GM19025 (cell line): Measurements from ENCODE around the gene IFT20.
A peak's percentile ranks its signal among the peaks of the same experiment; 100 is the strongest.
"Not testable (repeated sequence)": the region's sequence is repeated elsewhere in the genome, so short reads cannot be mapped to it uniquely, and the experiment has no call there.

ENCODE experiments used
- ATAC-seq: cut with Tn5 transposase; IDR thresholded peaks from one replicate; pipeline ENCODE4 v1.9.1; 2021; ENCODE audit warnings: mild to moderate bottlenecking, low read depth, moderate library complexity; ENCODE audit not compliant: unreplicated experiment

IFT20 gene

DNA sequence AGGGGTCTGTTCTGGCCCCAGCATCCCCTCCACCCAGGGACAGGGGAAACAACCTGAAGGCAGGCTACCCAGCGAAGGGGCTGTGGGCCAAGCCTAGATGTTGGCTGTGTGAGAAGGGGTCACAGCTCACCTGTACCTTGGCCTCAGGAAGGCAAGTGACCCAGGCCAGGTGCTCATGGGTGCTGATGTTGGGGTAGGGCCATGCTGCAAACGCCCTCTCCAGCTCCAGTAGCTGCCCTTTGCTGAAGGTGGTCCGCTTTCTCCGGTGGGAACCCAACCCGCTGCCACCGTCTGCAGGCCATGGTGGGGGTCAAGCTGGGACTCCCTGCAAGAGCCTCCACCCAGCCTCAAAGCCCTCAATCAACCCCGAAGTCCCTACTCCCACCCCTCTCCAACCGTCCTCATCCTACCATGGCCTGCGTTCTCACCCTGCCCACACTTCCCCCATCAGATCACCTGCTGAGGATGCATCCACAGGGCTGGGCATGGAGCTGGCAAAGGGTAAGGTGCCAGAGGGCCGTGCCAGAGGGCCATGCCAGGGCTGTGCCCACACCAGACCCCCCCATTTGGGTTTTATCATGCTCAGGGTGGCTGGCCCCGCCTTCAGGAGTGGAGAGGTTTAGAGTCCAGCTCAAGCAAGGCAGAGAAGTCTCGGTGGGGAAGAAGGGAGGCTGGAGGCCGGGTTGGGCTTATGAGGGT lies 29.5 kb upstream of the IFT20 start, which contains the start of gene SEBOX:
Gene SEBOX, minus strand, starts transcription at position 535 of the 699 bp plus-strand sequence. Its CDS starts 48 bp downstream, at position 487.
- no peak for ATAC-seq

- ATAC-seq: no peak
Measured at GRCh38 chr17:28363776-28364650, 28.7 kb upstream of the IFT20 start.

DNA sequence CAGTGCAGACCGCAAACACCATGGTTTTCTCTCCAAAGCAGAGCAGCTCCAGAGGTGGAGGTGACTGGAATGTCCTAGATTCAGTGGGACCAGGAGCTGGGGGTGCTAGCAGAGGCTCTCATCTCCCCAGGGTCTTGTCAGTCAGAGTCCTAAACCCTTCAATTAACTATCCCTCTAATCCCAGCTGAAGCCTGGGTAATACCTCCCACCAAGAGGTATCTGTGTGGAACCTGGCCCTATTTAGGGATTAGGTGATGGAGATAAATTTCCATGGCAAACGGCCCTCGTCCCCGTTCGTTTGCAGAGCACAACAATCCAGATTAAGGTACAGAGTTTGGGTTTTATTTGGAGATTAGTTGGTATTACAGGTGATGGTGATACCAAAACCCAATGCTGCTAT lies 27.9 kb upstream of the IFT20 start:
- no peak for ATAC-seq

DNA sequence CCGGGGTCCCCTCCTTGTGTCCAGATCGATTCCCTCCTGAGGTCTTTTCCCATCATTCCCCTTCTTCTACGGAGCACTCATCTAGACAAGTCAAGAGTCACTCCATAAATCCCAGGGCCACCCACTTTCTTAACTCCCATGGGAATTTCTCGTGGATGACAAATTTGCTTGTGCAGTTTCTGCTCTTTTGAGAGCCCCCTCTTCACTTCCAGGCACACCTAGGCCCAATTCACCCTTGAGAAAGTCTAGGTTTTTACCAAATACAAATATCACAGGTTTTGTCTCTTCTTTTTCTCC lies 22.6 kb upstream of the IFT20 start:
- ATAC-seq: no peak

DNA sequence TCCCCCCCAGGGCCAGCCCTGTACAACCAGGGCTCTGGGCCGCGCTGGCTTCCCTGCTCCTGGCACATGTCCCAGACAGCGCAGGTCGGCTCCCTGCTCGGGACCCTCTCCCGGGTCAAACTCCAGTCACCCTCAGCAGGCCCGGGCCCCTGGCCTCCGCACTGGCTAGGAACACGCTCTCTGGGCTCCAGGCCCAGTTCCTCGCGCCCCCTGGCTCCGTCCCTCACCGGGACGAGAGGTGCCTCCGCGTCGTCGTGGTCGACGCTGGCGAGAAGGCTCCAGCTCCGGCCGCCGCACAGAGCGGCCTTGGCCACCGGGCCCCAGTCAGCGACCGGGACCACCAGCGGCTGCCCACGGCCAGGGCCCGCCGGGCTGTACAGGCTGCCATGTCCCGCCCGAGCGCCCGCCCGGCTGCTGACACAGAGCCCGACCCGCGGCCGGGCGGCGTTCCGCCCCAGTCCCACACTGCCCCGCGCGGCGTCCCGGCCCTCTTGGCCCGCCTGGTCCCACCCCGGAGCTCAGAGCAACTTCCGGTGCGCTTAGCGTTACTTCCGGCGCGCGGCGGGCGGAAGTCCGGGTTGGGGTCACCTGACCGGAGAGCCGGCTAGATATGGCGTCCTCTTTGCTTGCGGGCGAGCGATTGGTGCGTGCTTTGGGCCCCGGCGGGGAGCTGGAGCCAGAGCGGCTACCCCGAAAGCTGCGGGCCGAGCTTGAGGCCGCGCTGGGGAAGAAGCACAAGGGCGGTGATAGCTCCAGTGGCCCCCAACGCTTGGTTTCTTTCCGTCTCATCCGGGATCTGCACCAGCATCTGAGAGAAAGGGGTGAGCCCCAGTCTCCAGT lies 22.0 kb upstream of the IFT20 start, which contains the start of gene POLDIP2:
Gene POLDIP2, minus strand, starts transcription at position 467 of the 840 bp plus-strand sequence. Its CDS starts 79 bp downstream, at position 388.
- ATAC-seq: peak; percentile 97

- ATAC-seq: no peak
Measured at GRCh38 chr17:28350271-28350670, 15.0 kb upstream of the IFT20 start.

- no peak for ATAC-seq
Measured at GRCh38 chr17:28348979-28349378, 13.7 kb upstream of the IFT20 start.

- ATAC-seq: no peak
Measured at GRCh38 chr17:28347261-28347891, 12.1 kb upstream of the IFT20 start.

DNA sequence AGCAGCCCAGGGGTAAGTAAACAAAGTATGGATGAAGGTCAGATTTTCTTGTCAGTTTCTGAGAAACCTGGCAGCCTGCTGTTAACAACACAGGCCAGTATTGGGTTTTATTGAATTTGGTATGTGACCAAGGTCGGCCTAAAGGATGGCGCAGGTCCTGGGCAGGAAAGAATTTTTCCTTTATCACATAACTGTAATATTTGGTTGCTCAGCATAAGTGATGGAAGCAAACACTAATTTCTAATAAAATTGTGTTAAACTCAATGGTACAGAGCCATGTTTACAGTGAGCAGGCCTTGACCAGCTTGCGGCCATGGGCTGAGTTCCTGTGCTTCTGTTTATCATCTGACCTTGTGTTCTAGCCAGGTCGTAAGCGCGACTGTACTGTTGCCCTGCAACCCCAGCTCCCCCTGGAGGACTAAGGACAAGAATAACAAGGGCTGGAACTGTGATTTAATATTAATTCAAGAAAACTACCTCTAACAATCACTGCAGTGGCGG lies 11.5 kb upstream of the IFT20 start:
- ATAC-seq: no peak

DNA sequence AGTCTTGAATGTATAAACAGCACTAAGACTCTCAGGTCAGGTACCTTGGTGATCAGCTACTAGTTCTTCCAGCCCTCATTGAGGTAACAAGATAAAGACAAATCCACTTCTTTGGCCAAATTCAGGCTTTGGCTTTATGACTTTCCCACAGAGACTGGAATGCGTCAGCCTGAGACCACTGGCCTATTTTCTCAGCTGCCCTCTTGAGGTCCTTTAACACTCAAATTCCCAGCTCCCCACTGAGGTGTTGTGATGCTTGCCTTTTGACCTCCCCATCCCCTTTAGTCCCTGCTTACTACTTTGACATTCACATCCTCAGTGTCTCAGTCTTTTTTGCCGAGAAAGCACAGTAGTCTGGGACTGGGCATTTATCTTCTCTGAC lies 10.9 kb upstream of the IFT20 start:
- ATAC-seq: no peak

DNA sequence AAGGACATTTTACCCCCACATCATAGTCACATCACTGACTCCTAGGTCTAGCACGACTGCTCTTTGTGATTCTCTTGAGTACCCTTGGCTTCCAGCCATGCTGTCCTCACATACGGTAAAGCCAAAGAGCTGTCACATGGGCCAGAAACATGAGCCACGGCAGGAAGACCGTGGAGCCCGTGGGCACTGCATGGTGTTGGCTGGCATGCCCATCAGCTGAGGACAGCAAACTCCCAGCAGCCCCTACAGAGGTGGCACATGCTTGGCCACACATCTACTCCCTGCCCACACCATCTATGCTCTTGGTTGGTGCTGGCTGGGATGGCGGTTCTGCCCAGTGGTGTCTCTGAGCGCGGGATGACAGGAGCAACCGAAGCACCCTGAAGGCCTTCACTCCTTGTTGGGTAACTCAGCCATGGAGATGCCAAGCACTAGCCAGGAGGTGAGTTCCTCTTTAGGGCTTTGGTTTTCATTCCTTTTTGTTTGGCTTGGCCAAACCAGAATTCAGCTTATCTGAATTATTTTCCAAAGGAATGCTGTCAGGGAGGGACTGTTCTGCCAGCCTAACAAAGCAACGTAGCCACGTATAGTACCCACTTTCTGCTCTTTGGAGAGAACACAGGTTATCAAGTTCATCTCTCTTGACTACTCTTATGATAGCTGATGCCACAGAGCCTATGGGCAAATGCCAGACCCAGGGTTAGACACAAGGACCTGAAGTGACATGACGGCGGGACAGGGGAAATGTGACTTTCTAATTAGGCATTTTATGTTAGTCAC lies 10.3 kb upstream of the IFT20 start:
- no peak for ATAC-seq

DNA sequence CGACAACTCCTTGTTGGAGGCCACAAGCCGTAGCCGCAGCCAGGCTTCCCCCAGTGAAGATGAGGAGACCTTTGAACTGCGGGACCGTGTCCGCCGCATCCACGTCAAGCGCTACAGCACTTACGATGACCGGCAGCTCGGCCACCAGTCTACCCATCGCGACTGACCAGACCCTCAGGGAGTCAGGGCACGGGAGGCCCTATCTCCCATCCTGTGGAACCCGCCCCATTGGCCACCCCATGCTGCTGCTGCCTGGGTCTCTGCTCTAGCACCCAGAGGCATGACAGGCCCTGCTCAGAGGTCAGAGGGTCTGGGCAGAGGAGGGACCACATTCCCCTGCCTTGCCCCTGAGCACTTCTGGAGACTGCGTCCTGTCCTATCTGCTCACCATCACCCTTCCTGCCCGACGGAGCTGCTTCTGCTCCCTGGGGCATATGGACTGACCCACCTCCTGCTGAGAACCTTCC lies 9.2 kb upstream of the IFT20 start:
- no peak for ATAC-seq

DNA sequence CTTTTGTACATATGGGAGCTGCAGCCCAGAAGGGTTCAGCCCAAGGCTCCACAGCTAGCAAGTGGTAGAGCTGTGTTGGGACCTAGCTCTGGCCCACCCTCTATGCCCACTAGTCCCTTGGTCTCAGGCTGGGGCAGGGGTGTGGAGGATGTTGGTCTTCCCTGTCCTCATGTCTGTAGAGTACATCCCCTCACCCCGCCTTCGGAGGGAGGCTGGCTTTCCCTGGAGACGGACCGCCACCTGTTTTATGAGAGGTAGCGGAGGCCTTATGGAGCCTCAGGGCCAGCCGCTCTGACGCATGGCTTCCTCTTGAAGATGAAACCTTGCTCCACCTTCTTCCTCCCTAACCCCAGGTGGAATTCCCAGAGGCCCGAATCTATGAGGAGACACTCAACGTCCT lies 8.7 kb upstream of the IFT20 start:
- no peak for ATAC-seq

DNA sequence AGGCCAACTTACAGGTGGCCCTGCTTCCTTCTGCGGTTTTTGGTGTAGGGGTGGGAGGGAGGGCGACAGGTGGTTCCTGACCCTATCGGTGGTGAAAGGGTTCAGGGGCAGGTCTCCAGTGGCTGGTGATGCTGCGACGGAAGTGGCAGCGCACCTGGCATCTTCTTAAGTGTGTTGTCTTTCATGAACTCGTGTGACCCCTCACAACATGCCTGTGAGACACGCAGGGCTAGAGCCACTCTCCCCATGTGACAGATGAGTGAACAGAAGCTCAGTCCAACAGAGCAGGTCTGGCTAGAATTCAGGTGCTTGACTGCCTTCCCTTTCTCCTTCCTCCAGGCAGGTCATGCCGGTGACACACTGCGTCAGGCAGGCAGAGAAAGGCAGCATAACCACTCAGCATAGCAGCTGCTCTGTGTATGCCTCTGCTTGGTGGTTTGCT lies 8.2 kb upstream of the IFT20 start:
- no peak for ATAC-seq

GRCh38 chr17:28342313-28342712 lies 7.0 kb upstream of the IFT20 start:
- no peak for ATAC-seq

GRCh38 chr17:28341516-28341915 lies 6.2 kb upstream of the IFT20 start:
- no peak for ATAC-seq

DNA sequence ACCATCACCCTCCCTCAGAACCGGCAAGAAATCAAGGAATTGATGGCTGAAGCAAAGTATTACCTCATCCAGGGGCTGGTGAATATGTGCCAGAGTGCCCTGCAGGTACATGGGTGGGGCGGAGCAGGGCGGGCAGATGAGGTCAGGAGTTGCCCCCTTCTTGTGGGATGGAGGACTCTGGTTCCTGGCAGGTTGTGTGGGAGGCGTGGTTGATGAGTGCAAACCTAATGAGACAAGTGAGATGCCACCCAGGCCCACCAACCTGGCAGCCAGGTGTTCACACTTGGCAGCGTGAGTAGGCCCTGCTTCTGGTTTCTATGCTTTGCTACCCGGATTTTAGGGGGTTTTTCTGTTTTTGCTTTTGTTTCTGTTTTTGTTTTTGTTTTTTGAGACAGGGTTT lies 5.1 kb upstream of the IFT20 start:
- no peak for ATAC-seq

- no peak for ATAC-seq
Measured at GRCh38 chr17:28339431-28339830, 4.2 kb upstream of the IFT20 start.

DNA sequence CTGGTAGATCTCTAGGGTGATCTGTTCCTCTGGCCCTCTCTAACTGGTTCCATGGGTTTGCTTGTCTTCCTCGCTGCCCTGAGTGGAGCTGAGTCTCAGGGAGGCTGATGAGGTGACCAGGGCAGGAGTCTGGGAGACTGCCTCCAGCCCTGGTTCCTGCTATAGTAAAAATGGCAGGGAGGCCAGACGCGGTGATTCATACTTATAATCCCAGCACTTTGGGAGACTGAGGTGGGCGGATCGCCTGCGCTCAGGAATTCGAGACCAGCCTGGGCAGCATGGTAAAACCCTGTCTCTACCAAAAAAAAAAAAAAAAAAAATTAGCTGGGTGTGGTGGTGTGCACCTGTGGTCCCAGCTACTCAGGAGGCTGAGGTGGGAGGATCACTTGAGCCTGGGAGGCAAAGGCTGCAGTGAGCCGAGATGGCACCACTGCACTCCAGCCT lies 3.5 kb upstream of the IFT20 start:
- not testable (repeated sequence) for ATAC-seq
